HEK293 (cell line): ENCODE results near the gene EXD3.

Experiments used
- BCL11A ChIP-seq: fragments of 450-650 bp; formaldehyde crosslinking; IDR thresholded peaks from 2 replicates; pipeline ENCODE4 v1.5.1; 2016; ENCODE audit warnings: low read depth, missing biosample characterization, missing genetic modification characterization
- BCL11B ChIP-seq: fragments of 450-650 bp; formaldehyde crosslinking; IDR thresholded peaks from 2 replicates; pipeline ENCODE4 v1.5.1; 2016; ENCODE audit warnings: low read depth, missing biosample characterization, missing genetic modification characterization
- GLIS1 ChIP-seq: fragments of 450-650 bp; formaldehyde crosslinking; IDR thresholded peaks from 2 replicates; pipeline ENCODE4 v1.5.1; 2016; ENCODE audit warnings: missing biosample characterization, missing genetic modification characterization
- KLF8 ChIP-seq: fragments of 450-650 bp; formaldehyde crosslinking; IDR thresholded peaks from 2 replicates; pipeline ENCODE4 v1.5.1; 2016; ENCODE audit warnings: missing biosample characterization, missing genetic modification characterization
- PRDM1 ChIP-seq: fragments of 450-650 bp; formaldehyde crosslinking; IDR thresholded peaks from 2 replicates; pipeline ENCODE4; 2016; ENCODE audit warnings: missing biosample characterization, missing genetic modification characterization
- SCRT2 ChIP-seq: fragments of 450-650 bp; formaldehyde crosslinking; IDR thresholded peaks from 2 replicates; pipeline ENCODE4 v1.5.1; 2016; ENCODE audit warnings: missing biosample characterization, missing genetic modification characterization
- TCF7L2 ChIP-seq: IDR thresholded peaks from 2 replicates; pipeline ENCODE4 v1.6.1; 2011; ENCODE audit warnings: low read depth, mild to moderate bottlenecking, inconsistent platforms, low read length, moderate library complexity, borderline replicate concordance
- YY1 ChIP-seq: fragments of 450-650 bp; formaldehyde crosslinking; IDR thresholded peaks from 2 replicates; pipeline ENCODE4 v1.5.1; 2018; ENCODE audit warnings: missing biosample characterization, missing genetic modification characterization
- ZIC2 ChIP-seq: fragments of 450-650 bp; formaldehyde crosslinking; IDR thresholded peaks from 2 replicates; pipeline ENCODE4 v1.5.1; 2016; ENCODE audit warnings: missing biosample characterization, missing genetic modification characterization
- ZNF114 ChIP-seq: fragments of 450-650 bp; formaldehyde crosslinking; IDR thresholded peaks from 2 replicates; pipeline ENCODE4 v1.5.0; 2017; ENCODE audit warnings: missing biosample characterization, missing genetic modification characterization
- ZNF146 ChIP-seq: fragments of 450-650 bp; formaldehyde crosslinking; IDR thresholded peaks from 2 replicates; pipeline ENCODE4 v1.5.1; 2016; ENCODE audit warnings: missing biosample characterization, missing genetic modification characterization
- ZNF2 ChIP-seq: fragments of 450-650 bp; formaldehyde crosslinking; IDR thresholded peaks from 2 replicates; pipeline ENCODE4 v1.5.1; 2016; ENCODE audit warnings: missing biosample characterization, missing genetic modification characterization
- ZNF221 ChIP-seq: fragments of 450-650 bp; formaldehyde crosslinking; IDR thresholded peaks from 2 replicates; pipeline ENCODE4 v1.5.1; 2017; ENCODE audit warnings: missing biosample characterization, missing genetic modification characterization, borderline replicate concordance
- ZNF24 ChIP-seq: fragments of 450-650 bp; formaldehyde crosslinking; IDR thresholded peaks from 2 replicates; pipeline ENCODE4 v1.5.1; 2016; ENCODE audit warnings: missing biosample characterization, missing genetic modification characterization
- ZNF248 ChIP-seq: fragments of 450-650 bp; formaldehyde crosslinking; IDR thresholded peaks from 2 replicates; pipeline ENCODE4 v1.5.1; 2017; ENCODE audit warnings: missing biosample characterization, missing genetic modification characterization
- ZNF354C ChIP-seq: fragments of 450-650 bp; formaldehyde crosslinking; IDR thresholded peaks from 2 replicates; pipeline ENCODE4 v1.5.1; 2016; ENCODE audit warnings: missing biosample characterization, missing genetic modification characterization, low read depth, borderline replicate concordance
- ZNF366 ChIP-seq: fragments of 450-650 bp; formaldehyde crosslinking; conservative IDR thresholded peaks from 2 replicates; pipeline ENCODE4 v1.5.1; 2016; ENCODE audit warnings: missing biosample characterization, missing genetic modification characterization
- ZNF544 ChIP-seq: fragments of 450-650 bp; formaldehyde crosslinking; IDR thresholded peaks from 2 replicates; pipeline ENCODE4 v1.5.0; 2017; ENCODE audit warnings: missing biosample characterization, missing genetic modification characterization
- ZNF555 ChIP-seq: fragments of 450-650 bp; formaldehyde crosslinking; conservative IDR thresholded peaks from 2 replicates; pipeline ENCODE4 v1.5.1; 2017; ENCODE audit warnings: missing biosample characterization, mild to moderate bottlenecking, missing genetic modification characterization, inconsistent platforms
- ZNF580 ChIP-seq: fragments of 450-650 bp; formaldehyde crosslinking; IDR thresholded peaks from 2 replicates; pipeline ENCODE4 v1.5.1; 2016; ENCODE audit warnings: missing biosample characterization, missing genetic modification characterization
- ZNF670 ChIP-seq: fragments of 450-650 bp; formaldehyde crosslinking; IDR thresholded peaks from 2 replicates; pipeline ENCODE4 v1.5.1; 2016; ENCODE audit warnings: missing biosample characterization, missing genetic modification characterization, low read depth
- ZNF701 ChIP-seq: fragments of 450-650 bp; formaldehyde crosslinking; IDR thresholded peaks from 2 replicates; pipeline ENCODE4 v1.5.1; 2016; ENCODE audit warnings: missing biosample characterization, missing genetic modification characterization
- ZNF76 ChIP-seq: fragments of 450-650 bp; formaldehyde crosslinking; IDR thresholded peaks from 2 replicates; pipeline ENCODE4; 2016; ENCODE audit warnings: low read depth, missing biosample characterization, missing genetic modification characterization, borderline replicate concordance
- ZNF792 ChIP-seq: fragments of 450-650 bp; formaldehyde crosslinking; IDR thresholded peaks from 2 replicates; pipeline ENCODE4 v1.5.1; 2016; ENCODE audit warnings: missing biosample characterization, missing genetic modification characterization
- ZSCAN16 ChIP-seq: fragments of 450-650 bp; formaldehyde crosslinking; IDR thresholded peaks from 2 replicates; pipeline ENCODE4 v1.5.1; 2016; ENCODE audit warnings: missing biosample characterization, missing genetic modification characterization
- ZSCAN30 ChIP-seq: fragments of 450-650 bp; IDR thresholded peaks from 2 replicates; pipeline ENCODE4 v1.5.1; 2018; ENCODE audit warnings: missing biosample characterization, mild to moderate bottlenecking, missing genetic modification characterization, moderate library complexity
- ZXDB ChIP-seq: fragments of 450-650 bp; formaldehyde crosslinking; IDR thresholded peaks from 2 replicates; pipeline ENCODE4 v1.5.1; 2016; ENCODE audit warnings: missing biosample characterization, missing genetic modification characterization
- TF ChIP-seq, protein P1 (sequence below): fragments of 450-650 bp; formaldehyde crosslinking; IDR thresholded peaks from 2 replicates; pipeline ENCODE4 v1.5.1; 2016; ENCODE audit warnings: missing biosample characterization, missing genetic modification characterization, low read depth
- TF ChIP-seq, protein P2 (sequence below): fragments of 450-650 bp; formaldehyde crosslinking; IDR thresholded peaks from 2 replicates; pipeline ENCODE4 v1.5.1; 2016; ENCODE audit warnings: missing biosample characterization, missing genetic modification characterization
- TF ChIP-seq, protein P3 (sequence below): fragments of 450-650 bp; formaldehyde crosslinking; IDR thresholded peaks from 2 replicates; pipeline ENCODE4 v1.5.1; 2016; ENCODE audit warnings: missing biosample characterization, missing genetic modification characterization
- TF ChIP-seq, protein P4 (sequence below): fragments of 450-650 bp; formaldehyde crosslinking; IDR thresholded peaks from 2 replicates; pipeline ENCODE4 v1.5.1; 2016; ENCODE audit warnings: missing biosample characterization, missing genetic modification characterization
- TF ChIP-seq, protein P5 (sequence below): fragments of 450-650 bp; formaldehyde crosslinking; IDR thresholded peaks from 2 replicates; pipeline ENCODE4 v1.5.1; 2016; ENCODE audit warnings: missing biosample characterization, missing genetic modification characterization

EXD3 gene

GRCh38 chr9:137302449-137303150 lies 120.4 kb downstream of the EXD3 start (continued):
- TF ChIP-seq BCL11A (tag by site-specific recombination) (no peak; the same call in 1 of the 2 replicates), ZNF544 (tag by site-specific recombination) (no peak), ZNF24 (tag by site-specific recombination) (no peak; the same call in 1 of the 2 replicates), ZXDB (tag by site-specific recombination) (peak; percentile 52; the same call in 1 of the 2 replicates), ZNF555 (tag by site-specific recombination) (no peak), ZNF248 (no peak), ZNF2 (tag by site-specific recombination) (no peak), TCF7L2 (no peak), YY1 (peak; percentile 65), ZNF146 (peak; percentile 6; the same call in 1 of the 2 replicates), ZNF580 (tag by site-specific recombination) (peak; percentile 19; the same call in 1 of the 2 replicates), ZIC2 (tag by site-specific recombination) (peak; percentile 60), ZNF701 (tag by site-specific recombination) (no peak), SCRT2 (tag by site-specific recombination) (no peak), ZNF114 (tag by site-specific recombination) (no peak), ZNF670 (no peak), ZNF792 (tag by site-specific recombination) (no peak), KLF8 (tag by site-specific recombination) (peak; percentile 54; the same call in 1 of the 2 replicates), GLIS1 (tag by site-specific recombination) (peak; percentile 89), ZSCAN30 (tag by site-specific recombination) (peak; percentile 87), BCL11B (tag by site-specific recombination) (peak; percentile 81), ZSCAN16 (no peak), ZNF354C (tag by site-specific recombination) (no peak), ZNF221 (tag by site-specific recombination) (no peak), ZNF366 (no peak), ZNF76 (tag by site-specific recombination) (peak; percentile 48; the same call in 1 of the 2 replicates), PRDM1 (no peak)
- TF ChIP-seq, protein P1, sequence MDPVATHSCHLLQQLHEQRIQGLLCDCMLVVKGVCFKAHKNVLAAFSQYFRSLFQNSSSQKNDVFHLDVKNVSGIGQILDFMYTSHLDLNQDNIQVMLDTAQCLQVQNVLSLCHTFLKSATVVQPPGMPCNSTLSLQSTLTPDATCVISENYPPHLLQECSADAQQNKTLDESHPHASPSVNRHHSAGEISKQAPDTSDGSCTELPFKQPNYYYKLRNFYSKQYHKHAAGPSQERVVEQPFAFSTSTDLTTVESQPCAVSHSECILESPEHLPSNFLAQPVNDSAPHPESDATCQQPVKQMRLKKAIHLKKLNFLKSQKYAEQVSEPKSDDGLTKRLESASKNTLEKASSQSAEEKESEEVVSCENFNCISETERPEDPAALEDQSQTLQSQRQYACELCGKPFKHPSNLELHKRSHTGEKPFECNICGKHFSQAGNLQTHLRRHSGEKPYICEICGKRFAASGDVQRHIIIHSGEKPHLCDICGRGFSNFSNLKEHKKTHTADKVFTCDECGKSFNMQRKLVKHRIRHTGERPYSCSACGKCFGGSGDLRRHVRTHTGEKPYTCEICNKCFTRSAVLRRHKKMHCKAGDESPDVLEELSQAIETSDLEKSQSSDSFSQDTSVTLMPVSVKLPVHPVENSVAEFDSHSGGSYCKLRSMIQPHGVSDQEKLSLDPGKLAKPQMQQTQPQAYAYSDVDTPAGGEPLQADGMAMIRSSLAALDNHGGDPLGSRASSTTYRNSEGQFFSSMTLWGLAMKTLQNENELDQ (tag by site-specific recombination), result no peak
- TF ChIP-seq, protein P2, sequence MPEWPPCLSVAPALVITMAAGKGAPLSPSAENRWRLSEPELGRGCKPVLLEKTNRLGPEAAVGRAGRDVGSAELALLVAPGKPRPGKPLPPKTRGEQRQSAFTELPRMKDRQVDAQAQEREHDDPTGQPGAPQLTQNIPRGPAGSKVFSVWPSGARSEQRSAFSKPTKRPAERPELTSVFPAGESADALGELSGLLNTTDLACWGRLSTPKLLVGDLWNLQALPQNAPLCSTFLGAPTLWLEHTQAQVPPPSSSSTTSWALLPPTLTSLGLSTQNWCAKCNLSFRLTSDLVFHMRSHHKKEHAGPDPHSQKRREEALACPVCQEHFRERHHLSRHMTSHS (tag by site-specific recombination), result no peak
- TF ChIP-seq, protein P3, sequence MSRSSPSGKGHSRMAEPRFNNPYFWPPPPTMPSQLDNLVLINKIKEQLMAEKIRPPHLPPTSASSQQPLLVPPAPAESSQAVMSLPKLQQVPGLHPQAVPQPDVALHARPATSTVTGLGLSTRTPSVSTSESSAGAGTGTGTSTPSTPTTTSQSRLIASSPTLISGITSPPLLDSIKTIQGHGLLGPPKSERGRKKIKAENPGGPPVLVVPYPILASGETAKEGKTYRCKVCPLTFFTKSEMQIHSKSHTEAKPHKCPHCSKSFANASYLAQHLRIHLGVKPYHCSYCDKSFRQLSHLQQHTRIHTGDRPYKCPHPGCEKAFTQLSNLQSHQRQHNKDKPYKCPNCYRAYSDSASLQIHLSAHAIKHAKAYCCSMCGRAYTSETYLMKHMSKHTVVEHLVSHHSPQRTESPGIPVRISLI, result no peak
- TF ChIP-seq, protein P4, sequence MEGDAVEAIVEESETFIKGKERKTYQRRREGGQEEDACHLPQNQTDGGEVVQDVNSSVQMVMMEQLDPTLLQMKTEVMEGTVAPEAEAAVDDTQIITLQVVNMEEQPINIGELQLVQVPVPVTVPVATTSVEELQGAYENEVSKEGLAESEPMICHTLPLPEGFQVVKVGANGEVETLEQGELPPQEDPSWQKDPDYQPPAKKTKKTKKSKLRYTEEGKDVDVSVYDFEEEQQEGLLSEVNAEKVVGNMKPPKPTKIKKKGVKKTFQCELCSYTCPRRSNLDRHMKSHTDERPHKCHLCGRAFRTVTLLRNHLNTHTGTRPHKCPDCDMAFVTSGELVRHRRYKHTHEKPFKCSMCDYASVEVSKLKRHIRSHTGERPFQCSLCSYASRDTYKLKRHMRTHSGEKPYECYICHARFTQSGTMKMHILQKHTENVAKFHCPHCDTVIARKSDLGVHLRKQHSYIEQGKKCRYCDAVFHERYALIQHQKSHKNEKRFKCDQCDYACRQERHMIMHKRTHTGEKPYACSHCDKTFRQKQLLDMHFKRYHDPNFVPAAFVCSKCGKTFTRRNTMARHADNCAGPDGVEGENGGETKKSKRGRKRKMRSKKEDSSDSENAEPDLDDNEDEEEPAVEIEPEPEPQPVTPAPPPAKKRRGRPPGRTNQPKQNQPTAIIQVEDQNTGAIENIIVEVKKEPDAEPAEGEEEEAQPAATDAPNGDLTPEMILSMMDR (tag by site-specific recombination), result peak; percentile 84
- TF ChIP-seq, protein P5, sequence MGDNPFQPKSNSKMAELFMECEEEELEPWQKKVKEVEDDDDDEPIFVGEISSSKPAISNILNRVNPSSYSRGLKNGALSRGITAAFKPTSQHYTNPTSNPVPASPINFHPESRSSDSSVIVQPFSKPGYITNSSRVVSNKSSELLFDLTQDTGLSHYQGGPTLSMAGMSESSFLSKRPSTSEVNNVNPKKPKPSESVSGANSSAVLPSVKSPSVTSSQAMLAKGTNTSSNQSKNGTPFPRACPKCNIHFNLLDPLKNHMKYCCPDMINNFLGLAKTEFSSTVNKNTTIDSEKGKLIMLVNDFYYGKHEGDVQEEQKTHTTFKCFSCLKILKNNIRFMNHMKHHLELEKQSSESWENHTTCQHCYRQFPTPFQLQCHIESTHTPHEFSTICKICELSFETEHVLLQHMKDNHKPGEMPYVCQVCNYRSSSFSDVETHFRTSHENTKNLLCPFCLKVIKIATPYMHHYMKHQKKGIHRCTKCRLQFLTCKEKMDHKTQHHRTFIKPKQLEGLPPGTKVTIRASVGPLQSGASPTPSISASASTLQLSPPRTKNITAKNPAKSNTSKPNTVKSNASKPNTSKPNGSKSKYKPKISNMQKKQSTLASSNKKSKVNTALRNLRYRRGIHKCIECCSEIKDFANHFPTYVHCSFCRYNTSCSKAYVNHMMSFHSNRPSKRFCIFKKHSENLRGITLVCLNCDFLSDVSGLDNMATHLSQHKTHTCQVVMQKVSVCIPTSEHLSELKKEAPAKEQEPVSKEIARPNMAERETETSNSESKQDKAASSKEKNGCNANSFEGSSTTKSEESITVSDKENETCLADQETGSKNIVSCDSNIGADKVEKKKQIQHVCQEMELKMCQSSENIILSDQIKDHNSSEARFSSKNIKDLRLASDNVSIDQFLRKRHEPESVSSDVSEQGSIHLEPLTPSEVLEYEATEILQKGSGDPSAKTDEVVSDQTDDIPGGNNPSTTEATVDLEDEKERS (tag by site-specific recombination), result no peak
